ENCODE results near the gene RAD51B.

DNA sequence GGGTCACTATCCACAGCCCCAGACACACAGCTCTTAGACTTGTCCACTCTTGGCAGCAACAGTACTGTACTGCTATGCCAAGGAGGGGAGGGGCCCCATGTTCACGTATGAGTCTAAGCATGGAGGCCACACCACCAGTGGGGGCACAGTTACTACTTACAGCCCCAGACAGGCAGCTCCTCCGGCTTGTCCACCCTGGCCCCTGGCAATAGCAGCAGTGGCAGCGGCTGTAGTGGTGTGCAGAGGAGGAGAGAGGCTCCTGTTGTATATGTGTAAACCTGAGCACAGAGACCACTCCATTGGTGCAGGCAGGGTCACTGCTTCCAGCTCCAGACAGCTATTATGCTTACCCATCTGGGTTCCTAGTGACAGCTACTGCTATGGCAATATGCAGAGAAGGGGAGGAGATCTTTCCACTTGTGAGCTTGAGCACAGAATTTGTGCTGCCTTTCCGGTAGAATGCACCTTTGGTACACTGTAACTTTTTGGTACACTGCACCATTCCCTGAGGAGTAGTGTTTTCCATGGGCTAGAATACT is 113.2 kb downstream of the RAD51B start:
- TF ChIP-seq, protein P1, sequence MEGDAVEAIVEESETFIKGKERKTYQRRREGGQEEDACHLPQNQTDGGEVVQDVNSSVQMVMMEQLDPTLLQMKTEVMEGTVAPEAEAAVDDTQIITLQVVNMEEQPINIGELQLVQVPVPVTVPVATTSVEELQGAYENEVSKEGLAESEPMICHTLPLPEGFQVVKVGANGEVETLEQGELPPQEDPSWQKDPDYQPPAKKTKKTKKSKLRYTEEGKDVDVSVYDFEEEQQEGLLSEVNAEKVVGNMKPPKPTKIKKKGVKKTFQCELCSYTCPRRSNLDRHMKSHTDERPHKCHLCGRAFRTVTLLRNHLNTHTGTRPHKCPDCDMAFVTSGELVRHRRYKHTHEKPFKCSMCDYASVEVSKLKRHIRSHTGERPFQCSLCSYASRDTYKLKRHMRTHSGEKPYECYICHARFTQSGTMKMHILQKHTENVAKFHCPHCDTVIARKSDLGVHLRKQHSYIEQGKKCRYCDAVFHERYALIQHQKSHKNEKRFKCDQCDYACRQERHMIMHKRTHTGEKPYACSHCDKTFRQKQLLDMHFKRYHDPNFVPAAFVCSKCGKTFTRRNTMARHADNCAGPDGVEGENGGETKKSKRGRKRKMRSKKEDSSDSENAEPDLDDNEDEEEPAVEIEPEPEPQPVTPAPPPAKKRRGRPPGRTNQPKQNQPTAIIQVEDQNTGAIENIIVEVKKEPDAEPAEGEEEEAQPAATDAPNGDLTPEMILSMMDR (IDR thresholded peaks at IDR 0.05): no peak
- TF ChIP-seq POLR2AphosphoS5 (IDR thresholded peaks at IDR 0.05) (no peak), POLR2A (IDR thresholded peaks at IDR 0.05) (no peak), EP300 (IDR thresholded peaks at IDR 0.05) (no peak)

All from upper lobe of left lung (tissue), 4 donors.